RWPE2 (cell line): Measurements from ENCODE around the gene APCDD1L.

Source experiments
- ATAC-seq: fragments of 200-7000 bp; cut with Tn5 transposase; 3 replicates; pipeline ENCODE4 v1.9.1; 2021; ENCODE audit warnings: low read depth
- DNase-seq: peaks from one replicate; pipeline ENCODE4 v3.0.0-alpha.2; 2020; ENCODE audit warnings: low spot score
- H3K27ac ChIP-seq: fragments of 450-650 bp; 2 replicates; pipeline ENCODE4 v1.5.1; 2017; ENCODE audit warnings: mild to moderate bottlenecking; ENCODE audit not compliant: poor library complexity, severe bottlenecking
- H3K27me3 ChIP-seq: fragments of 250-450 bp; sonication (Bioruptor Pico); 2 replicates; pipeline ENCODE4 v1.5.1; 2021; ENCODE audit warnings: mild to moderate bottlenecking, moderate library complexity; ENCODE audit not compliant: insufficient read depth, poor library complexity, severe bottlenecking
- H3K36me3 ChIP-seq: fragments of 250-450 bp; sonication (Bioruptor Pico); 2 replicates; pipeline ENCODE4 v1.5.1; 2020; ENCODE audit warnings: low read depth, mild to moderate bottlenecking, moderate library complexity
- H3K4me1 ChIP-seq: fragments of 250-450 bp; sonication (Bioruptor Pico); 2 replicates; pipeline ENCODE4 v1.5.1; 2021; ENCODE audit warnings: mild to moderate bottlenecking, moderate library complexity; ENCODE audit not compliant: insufficient read depth, poor library complexity, severe bottlenecking
- H3K4me3 ChIP-seq: fragments of 250-450 bp; sonication (Bioruptor Pico); 2 replicates; pipeline ENCODE4 v1.5.1; 2021; ENCODE audit warnings: mild to moderate bottlenecking, moderate library complexity; ENCODE audit not compliant: severe bottlenecking
- H3K9me3 ChIP-seq: fragments of 250-450 bp; sonication (Bioruptor Pico); 2 replicates; pipeline ENCODE4 v1.5.1; 2021; ENCODE audit warnings: mild to moderate bottlenecking, moderate library complexity; ENCODE audit not compliant: severe bottlenecking
- TF ChIP-seq, protein P1 (sequence below): fragments of 450-650 bp; IDR thresholded peaks from one replicate; pipeline ENCODE4 v1.5.1; 2017; ENCODE audit warnings: mild to moderate bottlenecking, moderate library complexity; ENCODE audit not compliant: poor library complexity, severe bottlenecking

Gene APCDD1L

GRCh38 chr20:58515233-58516212 is at the start of gene APCDD1L:
Gene APCDD1L, minus strand, starts transcription at chr20:58515399. Its CDS starts 692 bp downstream, at chr20:58514707.
- Histone ChIP-seq H3K27me3 (peaks cover 18% of the 10 kb centered on the region), H3K9me3 (no peaks in the 10 kb centered on the region)
- peak; percentile 86 for ATAC-seq

GRCh38 chr20:58559368-58559729 is 44.1 kb upstream of the APCDD1L start:
- H3K27me3 ChIP-seq, result no peaks in the 10 kb centered on the region

More at GRCh38 chr20:58515233-58516212, at the start of gene APCDD1L:
- DNase-seq, result peak; percentile 91
- TF ChIP-seq, protein P1, sequence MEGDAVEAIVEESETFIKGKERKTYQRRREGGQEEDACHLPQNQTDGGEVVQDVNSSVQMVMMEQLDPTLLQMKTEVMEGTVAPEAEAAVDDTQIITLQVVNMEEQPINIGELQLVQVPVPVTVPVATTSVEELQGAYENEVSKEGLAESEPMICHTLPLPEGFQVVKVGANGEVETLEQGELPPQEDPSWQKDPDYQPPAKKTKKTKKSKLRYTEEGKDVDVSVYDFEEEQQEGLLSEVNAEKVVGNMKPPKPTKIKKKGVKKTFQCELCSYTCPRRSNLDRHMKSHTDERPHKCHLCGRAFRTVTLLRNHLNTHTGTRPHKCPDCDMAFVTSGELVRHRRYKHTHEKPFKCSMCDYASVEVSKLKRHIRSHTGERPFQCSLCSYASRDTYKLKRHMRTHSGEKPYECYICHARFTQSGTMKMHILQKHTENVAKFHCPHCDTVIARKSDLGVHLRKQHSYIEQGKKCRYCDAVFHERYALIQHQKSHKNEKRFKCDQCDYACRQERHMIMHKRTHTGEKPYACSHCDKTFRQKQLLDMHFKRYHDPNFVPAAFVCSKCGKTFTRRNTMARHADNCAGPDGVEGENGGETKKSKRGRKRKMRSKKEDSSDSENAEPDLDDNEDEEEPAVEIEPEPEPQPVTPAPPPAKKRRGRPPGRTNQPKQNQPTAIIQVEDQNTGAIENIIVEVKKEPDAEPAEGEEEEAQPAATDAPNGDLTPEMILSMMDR, result no peak
- H3K36me3 ChIP-seq, result no peaks in the 10 kb centered on the region
- H3K4me1 ChIP-seq, result peaks cover 4% of the 10 kb centered on the region
- no peak within 1 kb of the TSS for H3K27ac ChIP-seq
- H3K4me3 ChIP-seq, result peak within 1 kb of the TSS; percentile 27

GRCh38 chr20:58558486-58559367 is 43.5 kb upstream of the APCDD1L start:
- Histone ChIP-seq H3K36me3 (no peaks in the 10 kb centered on the region), H3K27ac (no peak overlapping the region), H3K4me3 (no peak overlapping the region)

More at GRCh38 chr20:58559368-58559729, 44.1 kb upstream of the APCDD1L start:
- H3K36me3 ChIP-seq, result no peaks in the 10 kb centered on the region
- ATAC-seq (no peak), DNase-seq (peak; percentile 69)
- H3K27ac ChIP-seq, result no peak overlapping the region
- peaks cover 8% of the 10 kb centered on the region for H3K4me1 ChIP-seq
- no peak overlapping the region for H3K4me3 ChIP-seq
- no peaks in the 10 kb centered on the region for H3K9me3 ChIP-seq
- TF ChIP-seq, protein P1, result no peak

DNA sequence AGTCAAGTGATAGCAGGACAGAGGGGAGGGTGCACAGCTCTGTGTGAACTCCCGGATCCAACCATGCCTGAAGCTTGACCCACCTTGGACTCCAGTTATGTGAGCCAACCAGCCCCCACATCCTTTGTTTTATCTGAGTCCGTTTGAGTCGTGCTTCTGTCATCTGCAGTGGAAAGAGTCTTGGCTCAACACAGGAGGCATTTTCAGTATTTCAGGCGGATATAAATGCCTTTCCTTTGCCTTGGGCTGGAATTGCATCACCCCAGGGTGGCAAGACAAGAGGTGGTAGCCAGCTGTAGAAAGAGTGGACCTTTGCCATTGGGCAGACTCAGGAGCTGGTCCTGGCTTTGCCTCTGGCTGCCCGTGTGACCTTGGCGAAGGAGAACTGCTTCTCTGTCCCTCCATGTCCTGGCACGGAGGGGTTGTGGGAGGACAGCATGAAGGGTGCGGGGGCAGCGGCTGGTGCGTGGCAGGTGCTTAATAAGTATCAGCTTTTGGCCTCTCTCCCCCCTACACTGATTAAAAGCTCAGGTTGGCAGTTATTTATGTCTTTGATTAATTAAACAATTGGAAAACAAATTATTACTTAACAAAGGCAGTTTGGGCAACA is 42.6 kb upstream of the APCDD1L start:
- DNase-seq, result peak; percentile 74
- Histone ChIP-seq H3K27me3 (no peaks in the 10 kb centered on the region), H3K36me3 (no peaks in the 10 kb centered on the region), H3K4me1 (peaks cover 8% of the 10 kb centered on the region), H3K4me3 (no peak overlapping the region), H3K27ac (no peak overlapping the region), H3K9me3 (no peaks in the 10 kb centered on the region)
- ATAC-seq, result no peak
- TF ChIP-seq, protein P1, result no peak

More at GRCh38 chr20:58558486-58559367, 43.5 kb upstream of the APCDD1L start:
- Histone ChIP-seq H3K9me3 (no peaks in the 10 kb centered on the region), H3K4me1 (peaks cover 8% of the 10 kb centered on the region), H3K27me3 (no peaks in the 10 kb centered on the region)
- DNase-seq (peak; percentile 73), ATAC-seq (no peak)
- TF ChIP-seq, protein P1, result no peak
